GM12864 (cell line): ENCODE results near the gene ACCS.

Experiments
- DNase-seq: peaks from one replicate; pipeline ENCODE4 v3.0.0-alpha.2; 2011; ENCODE audit warnings: low read depth
- H3K4me3 ChIP-seq: 2 replicates; pipeline ENCODE4 v1.5.1; 2011; ENCODE audit warnings: mild to moderate bottlenecking, low read depth, low read length, control low read depth
- TF ChIP-seq, protein P1 (sequence below): IDR thresholded peaks from 2 replicates; pipeline ENCODE4 v1.5.1; 2011; ENCODE audit warnings: low read depth, mild to moderate bottlenecking, moderate library complexity, low read length, control low read depth, inconsistent platforms; ENCODE audit errors: missing control alignments

The ACCS gene

DNA sequence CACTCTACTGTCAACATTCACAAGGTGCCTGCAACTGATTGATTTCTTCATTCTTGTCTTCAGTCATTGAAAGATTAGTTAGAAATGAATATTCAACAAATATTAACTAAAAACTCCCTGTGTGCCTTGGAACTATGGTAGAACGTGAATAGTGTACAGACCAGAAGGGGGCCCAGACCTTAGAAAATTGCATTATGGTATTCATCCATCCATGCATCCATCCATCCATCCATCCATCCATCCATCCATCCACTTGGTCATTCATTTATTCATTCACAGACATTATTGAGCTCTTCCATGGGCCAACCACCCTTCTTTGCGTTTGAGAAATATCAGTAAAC is 28.4 kb upstream of the ACCS start:
- TF ChIP-seq, protein P1, sequence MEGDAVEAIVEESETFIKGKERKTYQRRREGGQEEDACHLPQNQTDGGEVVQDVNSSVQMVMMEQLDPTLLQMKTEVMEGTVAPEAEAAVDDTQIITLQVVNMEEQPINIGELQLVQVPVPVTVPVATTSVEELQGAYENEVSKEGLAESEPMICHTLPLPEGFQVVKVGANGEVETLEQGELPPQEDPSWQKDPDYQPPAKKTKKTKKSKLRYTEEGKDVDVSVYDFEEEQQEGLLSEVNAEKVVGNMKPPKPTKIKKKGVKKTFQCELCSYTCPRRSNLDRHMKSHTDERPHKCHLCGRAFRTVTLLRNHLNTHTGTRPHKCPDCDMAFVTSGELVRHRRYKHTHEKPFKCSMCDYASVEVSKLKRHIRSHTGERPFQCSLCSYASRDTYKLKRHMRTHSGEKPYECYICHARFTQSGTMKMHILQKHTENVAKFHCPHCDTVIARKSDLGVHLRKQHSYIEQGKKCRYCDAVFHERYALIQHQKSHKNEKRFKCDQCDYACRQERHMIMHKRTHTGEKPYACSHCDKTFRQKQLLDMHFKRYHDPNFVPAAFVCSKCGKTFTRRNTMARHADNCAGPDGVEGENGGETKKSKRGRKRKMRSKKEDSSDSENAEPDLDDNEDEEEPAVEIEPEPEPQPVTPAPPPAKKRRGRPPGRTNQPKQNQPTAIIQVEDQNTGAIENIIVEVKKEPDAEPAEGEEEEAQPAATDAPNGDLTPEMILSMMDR, result no peak
- no peak overlapping the region for H3K4me3 ChIP-seq
- DNase-seq, result no peak

DNA sequence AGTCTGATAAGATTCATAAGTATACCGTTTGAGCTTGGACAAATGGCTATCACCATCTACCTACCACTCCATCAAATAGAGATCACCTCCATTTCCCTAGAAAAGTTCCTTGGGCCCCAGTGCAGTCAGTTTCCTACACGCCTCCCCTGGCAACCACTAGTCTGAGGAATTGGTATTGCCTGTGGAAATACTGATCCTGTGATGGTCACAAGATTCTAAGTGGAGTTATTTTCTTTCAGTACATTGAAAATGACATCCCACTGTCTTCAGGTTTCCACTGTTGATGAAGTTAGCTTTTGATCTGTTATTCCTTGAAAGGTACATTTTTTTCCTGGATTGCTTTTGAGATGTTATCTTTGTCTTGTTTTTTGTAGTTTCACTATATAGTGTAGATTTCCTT is 22.9 kb upstream of the ACCS start:
- no peak overlapping the region for H3K4me3 ChIP-seq
- DNase-seq, result no peak
- TF ChIP-seq, protein P1, result no peak

DNA sequence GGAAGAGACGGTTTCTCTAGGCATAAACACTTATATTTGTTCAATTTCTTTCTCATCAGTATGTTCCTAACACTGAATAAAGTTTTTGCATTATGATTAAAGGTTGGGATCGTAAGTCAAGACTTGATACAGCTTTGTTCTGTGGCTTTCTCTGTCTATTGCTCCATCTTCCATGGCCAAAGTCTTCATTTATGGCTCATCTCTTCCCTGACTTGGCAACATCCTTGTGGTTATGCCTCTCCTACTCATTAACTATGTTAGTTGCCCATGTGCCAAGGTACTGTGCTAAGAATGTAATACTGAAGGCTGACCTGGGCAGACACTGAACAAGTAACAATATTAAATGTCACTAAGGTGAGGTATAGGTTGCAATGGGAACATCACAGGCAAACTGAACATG is 19.9 kb upstream of the ACCS start:
- TF ChIP-seq, protein P1, result no peak
- no peak overlapping the region for H3K4me3 ChIP-seq
- DNase-seq, result no peak

DNA sequence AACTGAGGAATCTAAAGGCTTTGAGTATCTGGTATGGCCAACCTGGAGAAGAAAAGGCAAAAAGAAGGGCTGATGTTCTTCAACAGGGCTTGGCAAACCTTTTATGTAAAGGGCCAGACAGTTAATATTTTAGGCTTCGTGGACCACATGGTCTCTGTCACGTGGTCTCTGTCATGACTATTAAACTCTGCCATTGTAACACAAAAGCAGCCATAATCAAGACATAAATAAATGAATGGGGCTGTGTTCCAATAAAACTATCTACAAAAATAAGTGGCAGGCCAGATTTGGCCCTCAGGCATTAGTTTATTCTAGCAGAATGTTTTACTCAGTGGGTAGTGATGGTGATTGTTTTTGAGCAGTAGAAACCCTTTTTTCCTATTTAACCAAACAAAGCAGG is 18.8 kb upstream of the ACCS start:
- TF ChIP-seq, protein P1, result no peak
- no peak for DNase-seq
- no peak overlapping the region for H3K4me3 ChIP-seq

DNA sequence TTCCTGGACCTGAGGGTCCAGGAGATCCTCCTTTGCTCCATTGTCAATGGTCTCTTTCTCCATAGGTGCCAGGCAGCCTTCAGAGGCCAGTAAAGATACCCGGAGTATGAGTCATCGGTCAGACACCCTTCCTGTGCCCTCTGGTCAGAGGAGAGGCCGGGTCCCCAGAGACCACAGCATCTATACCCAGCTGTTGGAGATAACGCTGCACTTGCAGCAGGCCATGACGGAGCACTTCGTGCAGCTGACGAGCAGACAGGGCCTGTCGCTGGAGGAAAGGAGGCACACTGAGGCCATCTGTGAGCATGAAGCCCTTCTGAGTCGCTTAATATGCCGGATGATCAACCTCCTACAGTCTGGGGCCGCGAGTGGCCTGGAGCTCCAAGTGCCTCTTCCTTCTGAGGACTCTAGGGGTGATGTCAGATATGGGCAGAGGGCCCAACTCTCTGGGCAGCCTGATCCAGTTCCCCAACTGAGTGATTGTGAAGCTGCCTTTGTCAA is 18.1 kb upstream of the ACCS start, which contains the start of gene ACCSL:
Gene ACCSL, plus strand, starts transcription at position 51 of the 501 bp plus-strand sequence. Its CDS starts 56 bp downstream, at position 107.
- no peak within 1 kb of the TSS for H3K4me3 ChIP-seq
- TF ChIP-seq, protein P1, result no peak
- no peak for DNase-seq

DNA sequence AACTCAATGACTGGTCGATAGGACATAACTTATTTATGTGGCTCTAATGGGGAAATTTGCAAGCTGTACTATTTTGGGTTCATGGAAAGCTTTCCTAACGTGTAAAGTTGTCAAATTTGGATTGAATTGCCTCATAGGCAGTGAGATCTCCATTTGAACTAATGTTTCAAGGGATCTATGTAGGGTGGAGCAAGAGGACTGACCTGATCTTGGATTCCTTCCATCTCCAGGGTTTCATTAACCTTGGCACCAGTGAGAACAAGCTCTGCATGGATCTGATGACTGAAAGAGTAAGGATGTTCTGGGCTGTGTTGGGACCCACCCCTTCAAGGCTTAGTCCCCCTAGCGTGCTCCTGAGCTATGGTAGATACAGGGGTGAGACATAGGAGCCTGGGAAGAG is 16.2 kb upstream of the ACCS start:
- TF ChIP-seq, protein P1, result no peak
- no peak overlapping the region for H3K4me3 ChIP-seq
- no peak for DNase-seq

DNA sequence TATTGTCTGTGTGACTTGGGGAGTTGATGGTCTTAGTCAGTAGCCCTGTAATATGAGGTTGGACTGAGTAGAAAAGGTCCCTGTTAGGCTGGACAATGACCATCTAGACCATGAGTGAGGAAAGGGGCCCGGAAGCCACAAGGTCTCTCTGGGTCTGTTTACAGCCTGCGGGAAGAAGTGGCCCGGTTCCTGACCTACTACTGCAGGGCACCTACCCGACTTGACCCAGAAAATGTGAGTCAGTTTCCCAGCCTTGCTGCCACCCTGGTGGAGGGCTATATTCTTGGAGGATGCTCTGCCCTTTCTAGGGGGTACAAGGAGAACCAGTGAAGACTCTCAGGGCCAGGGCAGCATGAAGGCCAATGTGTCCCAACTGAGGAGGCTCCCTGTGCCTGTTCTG is 14.9 kb upstream of the ACCS start:
- no peak for DNase-seq
- TF ChIP-seq, protein P1, result no peak
- no peak overlapping the region for H3K4me3 ChIP-seq
